HepG2 (cell line): ENCODE data around the gene ROM1. TPM values are rescaled to one million over a fixed set of nuclear protein-coding genes. Genes with fewer than 3 reads are reported as not detected.

ENCODE experiments used
- ATAC-seq: fragments of 200-7000 bp; cut with Tn5 transposase; 3 replicates; pipeline ENCODE4 v1.9.1; 2020; ENCODE audit warnings: mild to moderate bottlenecking, moderate library complexity
- Bru-seq: library from RNA; stranded (reverse); fragments of 400-500 nt; gene quantifications from one replicate; lab custom pipeline; 2021; lab: Mats Ljungman, UMichigan
- BruChase-seq, 2 experiments: library from RNA; stranded (reverse); fragments of 400-500 nt; gene quantifications; one replicate each; lab custom pipeline; 2021; lab: Mats Ljungman, UMichigan
- BruUV-seq: library from RNA; stranded (reverse); fragments of 400-500 nt; replicated peaks from 2 replicates; lab custom pipeline; 2021; lab: Mats Ljungman, UMichigan
- CTCF ChIA-PET: fragments of 300-600 bp; formaldehyde crosslinking; extraction: SDS; loops from one replicate; lab custom pipeline; 2021; ENCODE audit warnings: low total read pairs, inconsistent platforms, low intra/inter-chr PET ratio; lab: Yijun Ruan, JAX
- POLR2A ChIA-PET: fragments of 350-600 bp; sonication (Branson Sonifier 250); formaldehyde crosslinking; loops from one replicate; lab custom pipeline; 2020; ENCODE audit warnings: antibody characterized with exemption, inconsistent platforms; lab: Yijun Ruan, JAX
- DNase-seq: peaks from one replicate; pipeline ENCODE4 v3.0.0-alpha.2; 2015; ENCODE audit warnings: low spot score
- FAIRE-seq: peaks from 3 replicates; lab custom pipeline; 2011; peaks lifted over from hg19 to GRCh38; lab: Jason Lieb, UNC
- H2AFZ ChIP-seq: one replicate; pipeline ENCODE4 v1.6.1; 2011; ENCODE audit warnings: low read length, inconsistent platforms
- H3K27ac ChIP-seq: fragments of 300-600 bp; 3 replicates; pipeline ENCODE4 v1.8.0; 2011; ENCODE audit warnings: mixed run types, mild to moderate bottlenecking, mixed read lengths, low read length, inconsistent platforms; ENCODE audit not compliant: insufficient read depth; ENCODE audit errors: extremely low read length
- H3K27me3 ChIP-seq, 2 experiments: fragments of 200-600 bp in 1 of 2; 2 replicates in 1 of 2; 3 replicates in 1 of 2; pipeline versions ENCODE4 v1.6.0 to v1.8.0; 2011; ENCODE audit warnings: low read length in 2 of 2, mild to moderate bottlenecking in 2 of 2, moderate library complexity in 2 of 2, inconsistent platforms in 1 of 2; ENCODE audit not compliant: insufficient read depth in 2 of 2, control insufficient read depth in 1 of 2
- H3K36me3 ChIP-seq, 2 experiments: fragments of 200-600 bp in 1 of 2; replicated peaks in 1 of 2; 2 replicates in 1 of 2; 3 replicates in 1 of 2; pipeline versions ENCODE4 v1.5.1 to v1.8.0; 2011; ENCODE audit warnings: low read length in 2 of 2, inconsistent platforms in 1 of 2; ENCODE audit not compliant: insufficient read depth in 2 of 2, control insufficient read depth in 1 of 2
- H3K4me1 ChIP-seq: 2 replicates; pipeline ENCODE4 v1.5.1; 2012; ENCODE audit warnings: low read length, inconsistent platforms; ENCODE audit not compliant: insufficient read depth
- H3K4me2 ChIP-seq: 2 replicates; pipeline ENCODE4 v1.6.0; 2011; ENCODE audit warnings: low read depth, low read length, inconsistent platforms
- H3K4me3 ChIP-seq, 3 experiments: fragments of 200-600 bp in 1 of 3; sonication (generic), shearing (Covaris generic) in 1 of 3; replicated peaks in 1 of 3; 2 replicates each; pipeline ENCODE4 v1.5.1; 2011 to 2016; ENCODE audit warnings: low read length in 3 of 3, inconsistent platforms in 2 of 3, low read depth in 2 of 3, mild to moderate bottlenecking in 2 of 3, control low read depth in 1 of 3, mixed read lengths in 1 of 3; ENCODE audit not compliant: insufficient read depth in 1 of 3
- H3K79me2 ChIP-seq: one replicate; pipeline ENCODE4 v1.6.1; 2011; ENCODE audit warnings: low read length, inconsistent platforms; ENCODE audit not compliant: insufficient read depth
- H3K9ac ChIP-seq: 2 replicates; pipeline ENCODE4 v1.6.0; 2011; ENCODE audit warnings: mild to moderate bottlenecking, low read depth, low read length, inconsistent platforms; ENCODE audit not compliant: insufficient read depth
- H3K9me3 ChIP-seq: 2 replicates; pipeline ENCODE4 v1.5.1; 2012; ENCODE audit warnings: mild to moderate bottlenecking, low read length
- H4K20me1 ChIP-seq: 2 replicates; pipeline ENCODE4 v1.6.0; 2011; ENCODE audit warnings: inconsistent platforms, mild to moderate bottlenecking, low read length, moderate library complexity; ENCODE audit not compliant: insufficient read depth
- FOXK1 ChIP-seq: sonication (generic); formaldehyde crosslinking; IDR thresholded peaks from 2 replicates; pipeline ENCODE4 v1.4.0; 2020; ENCODE audit warnings: low read depth, missing genetic modification reagents, borderline replicate concordance
- FOXO1 ChIP-seq: sonication (generic); formaldehyde crosslinking; IDR thresholded peaks from 2 replicates; pipeline ENCODE4 v1.4.0; 2020; ENCODE audit warnings: missing genetic modification reagents
- MTF2 ChIP-seq: sonication (generic); formaldehyde crosslinking; IDR thresholded peaks from 2 replicates; pipeline ENCODE4 v1.5.0; 2020; ENCODE audit warnings: missing genetic modification reagents, borderline replicate concordance
- NFKBIZ ChIP-seq: IDR thresholded peaks from 2 replicates; pipeline ENCODE4 v1.6.1; 2018; ENCODE audit warnings: missing genetic modification reagents, missing compliant biosample characterization
- SAP130 ChIP-seq: IDR thresholded peaks from 2 replicates; pipeline ENCODE4 v1.6.1; 2016; ENCODE audit warnings: low read depth
- SNRNP70 ChIP-seq: fragments of 200-400 bp; formaldehyde crosslinking; IDR thresholded peaks from 2 replicates; pipeline ENCODE4 v1.6.1; 2017; ENCODE audit warnings: mild to moderate bottlenecking, low read depth, low read length, moderate library complexity
- ZC3H13 ChIP-seq: sonication (generic); formaldehyde crosslinking; IDR thresholded peaks from 2 replicates; pipeline ENCODE4 v1.8.1; 2023; ENCODE audit warnings: mild to moderate bottlenecking, missing genetic modification reagents, moderate library complexity
- ZFP82 ChIP-seq: sonication (generic); formaldehyde crosslinking; IDR thresholded peaks from 2 replicates; pipeline ENCODE4 v1.5.1; 2020; ENCODE audit warnings: mild to moderate bottlenecking, missing genetic modification reagents, borderline replicate concordance
- ZMYM3 ChIP-seq: sonication (generic); formaldehyde crosslinking; IDR thresholded peaks from 2 replicates; pipeline ENCODE4 v1.5.1; 2020; ENCODE audit warnings: mild to moderate bottlenecking, missing genetic modification reagents
- ZNF343 ChIP-seq: sonication (generic); formaldehyde crosslinking; IDR thresholded peaks from 2 replicates; pipeline ENCODE4 v1.4.0; 2020; ENCODE audit warnings: mild to moderate bottlenecking, missing genetic modification reagents
- ZNF510 ChIP-seq: sonication (generic); formaldehyde crosslinking; IDR thresholded peaks from 2 replicates; pipeline ENCODE4 v1.4.0; 2020; ENCODE audit warnings: low read depth, mild to moderate bottlenecking, missing genetic modification reagents
- ZNF775 ChIP-seq: sonication (generic); formaldehyde crosslinking; IDR thresholded peaks from 2 replicates; pipeline ENCODE4 v1.4.0; 2020; ENCODE audit warnings: missing genetic modification reagents, mild to moderate bottlenecking, moderate library complexity, borderline replicate concordance
- WGBS: methylation state at CpG from one replicate; pipeline ENCODE4 v1.1.6; 2017; ENCODE audit warnings: low lambda C conversion rate; 5-methylcytosine and 5-hydroxymethylcytosine counted together
- in situ Hi-C: cut with HindIII; loops from 2 replicates; pipeline ENCODE4 v1.10.0; 2017; ENCODE audit warnings: low pct_unique_long_range_greater_than_20kb; ENCODE audit not compliant: extremely low pct_ligation_motif_present
- intact Hi-C: fragments of 100-400 bp; cut with micrococcal nuclease; formaldehyde crosslinking; loops from one replicate; pipeline ENCODE4 v1.10.0; 2022; ENCODE audit not compliant: unreplicated experiment
- long read RNA-seq, 2 experiments: library from RNA in 1 of 2; library from polyadenylated mRNA in 1 of 2; stranded (forward) in 1 of 2; unstranded in 1 of 2; transcript quantifications; one replicate each; pipeline ENCODE4 v2.0.0, GENCODE V29; 2019 to 2022
- polyA minus RNA-seq, 3 experiments: library from RNA; depleted of rRNA, polyadenylated mRNA; stranded (reverse); fragments of >200 nt; gene quantifications; 2 replicates each; pipeline ENCODE4 v1.2.3, GENCODE V29; 2011; ENCODE audit warnings: low replicate concordance in 1 of 3
- polyA plus RNA-seq, 8 experiments: library from polyadenylated mRNA; depleted of rRNA in 3 of 8; stranded (reverse) in 7 of 8; unstranded in 1 of 8; fragments of >200 nt; fragmentation: Illumina TruSeq in 4 of 8; extraction: Trizol in 4 of 8; gene quantifications; 2 replicates each; pipeline versions ENCODE4 v1.2.1 to v1.2.3, GENCODE V29; 2011 to 2016; ENCODE audit warnings: low read depth in 4 of 8, missing spikeins in 1 of 8, mixed read lengths in 1 of 8; ENCODE audit not compliant: insufficient read depth in 1 of 8
- total RNA-seq, 5 experiments: library from RNA; depleted of rRNA; stranded (reverse); fragments of >200 nt; fragmentation: Illumina TruSeq; extraction: Trizol; gene quantifications; 2 replicates each; pipeline ENCODE4 v1.2.3, GENCODE V29; 2016; ENCODE audit warnings: low read depth in 1 of 5
- TF ChIP-seq, protein P1 (sequence below): sonication (generic); formaldehyde crosslinking; IDR thresholded peaks from 2 replicates; pipeline ENCODE4 v1.4.0; 2020; ENCODE audit warnings: missing genetic modification reagents, borderline replicate concordance

ROM1 gene, protein sequence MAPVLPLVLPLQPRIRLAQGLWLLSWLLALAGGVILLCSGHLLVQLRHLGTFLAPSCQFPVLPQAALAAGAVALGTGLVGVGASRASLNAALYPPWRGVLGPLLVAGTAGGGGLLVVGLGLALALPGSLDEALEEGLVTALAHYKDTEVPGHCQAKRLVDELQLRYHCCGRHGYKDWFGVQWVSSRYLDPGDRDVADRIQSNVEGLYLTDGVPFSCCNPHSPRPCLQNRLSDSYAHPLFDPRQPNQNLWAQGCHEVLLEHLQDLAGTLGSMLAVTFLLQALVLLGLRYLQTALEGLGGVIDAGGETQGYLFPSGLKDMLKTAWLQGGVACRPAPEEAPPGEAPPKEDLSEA
- total RNA-seq (2016; rRNA removed; fragmentation: Illumina TruSeq; extraction: Trizol) = 1.8 and 2.4 TPM in 2 replicates
- 2.8 and 4.2 TPM in 2 replicates for total RNA-seq (2016; cell fraction: cytosol; rRNA removed; fragmentation: Illumina TruSeq; extraction: Trizol; ENCODE audit: low read depth)
- 2.9 and 3.2 TPM in 2 replicates for total RNA-seq (2016; cell fraction: insoluble cytoplasmic fraction; rRNA removed; fragmentation: Illumina TruSeq; extraction: Trizol)
- total RNA-seq (2016; cell fraction: membrane; rRNA removed; fragmentation: Illumina TruSeq; extraction: Trizol) = 2.5 and 3.7 TPM in 2 replicates
- total RNA-seq (2016; cell fraction: nucleus; rRNA removed; fragmentation: Illumina TruSeq; extraction: Trizol) = 1.0 and 2.0 TPM in 2 replicates
- polyA plus RNA-seq (2011; rRNA removed) = 1.2 and 1.6 TPM in 2 replicates
- 1.3 and 1.4 TPM in 2 replicates for polyA plus RNA-seq (2011; cell fraction: cytosol; rRNA removed)
- polyA plus RNA-seq (2011; cell fraction: nucleus; rRNA removed) = 1.5 and 1.6 TPM in 2 replicates
- polyA plus RNA-seq (2012) = 1.0 and 1.8 TPM in 2 replicates
- 3.0 and 3.4 TPM in 2 replicates for polyA plus RNA-seq (2016; cell fraction: cytosol; fragmentation: Illumina TruSeq; extraction: Trizol; ENCODE audit: low read depth)
- 1.7 and 1.9 TPM in 2 replicates for polyA plus RNA-seq (2016; cell fraction: insoluble cytoplasmic fraction; fragmentation: Illumina TruSeq; extraction: Trizol; ENCODE audit: low read depth)
- 4.9 and 5.0 TPM in 2 replicates for polyA plus RNA-seq (2016; cell fraction: membrane; fragmentation: Illumina TruSeq; extraction: Trizol; ENCODE audit: low read depth)
- 1.8 and 3.1 TPM in 2 replicates for polyA plus RNA-seq (2016; cell fraction: nucleus; fragmentation: Illumina TruSeq; extraction: Trizol; ENCODE audit: insufficient read depth, low read depth)
- polyA minus RNA-seq (2011; rRNA and poly(A)+ RNA removed; ENCODE audit: low replicate concordance) = 0.92 and 3.5 TPM in 2 replicates
- polyA minus RNA-seq (2011; cell fraction: cytosol; rRNA and poly(A)+ RNA removed) = not detected in 2 replicates
- polyA minus RNA-seq (2011; cell fraction: nucleus; rRNA and poly(A)+ RNA removed) = 0.39 TPM in 1 of 2 replicates, not detected in the other
- percentile 26 among the genes with signal in this experiment for Bru-seq, nascent RNA
- percentile 31 among the genes with signal in this experiment for BruChase-seq, experiment 1, labeled RNA remaining after a 6-hour chase
- percentile 20 among the genes with signal in this experiment for BruChase-seq, experiment 2, labeled RNA remaining after a 2-hour chase
- long read RNA-seq, experiment 1, partial matches to known transcripts = 0 of 2 reads
- long read RNA-seq, experiment 1, other reads (novel, unspliced or antisense) = 1 of 2 reads
- long read RNA-seq, experiment 2, partial matches to known transcripts = 0 of 4 reads
- long read RNA-seq, experiment 2, other reads (novel, unspliced or antisense) = 1 of 4 reads

DNA sequence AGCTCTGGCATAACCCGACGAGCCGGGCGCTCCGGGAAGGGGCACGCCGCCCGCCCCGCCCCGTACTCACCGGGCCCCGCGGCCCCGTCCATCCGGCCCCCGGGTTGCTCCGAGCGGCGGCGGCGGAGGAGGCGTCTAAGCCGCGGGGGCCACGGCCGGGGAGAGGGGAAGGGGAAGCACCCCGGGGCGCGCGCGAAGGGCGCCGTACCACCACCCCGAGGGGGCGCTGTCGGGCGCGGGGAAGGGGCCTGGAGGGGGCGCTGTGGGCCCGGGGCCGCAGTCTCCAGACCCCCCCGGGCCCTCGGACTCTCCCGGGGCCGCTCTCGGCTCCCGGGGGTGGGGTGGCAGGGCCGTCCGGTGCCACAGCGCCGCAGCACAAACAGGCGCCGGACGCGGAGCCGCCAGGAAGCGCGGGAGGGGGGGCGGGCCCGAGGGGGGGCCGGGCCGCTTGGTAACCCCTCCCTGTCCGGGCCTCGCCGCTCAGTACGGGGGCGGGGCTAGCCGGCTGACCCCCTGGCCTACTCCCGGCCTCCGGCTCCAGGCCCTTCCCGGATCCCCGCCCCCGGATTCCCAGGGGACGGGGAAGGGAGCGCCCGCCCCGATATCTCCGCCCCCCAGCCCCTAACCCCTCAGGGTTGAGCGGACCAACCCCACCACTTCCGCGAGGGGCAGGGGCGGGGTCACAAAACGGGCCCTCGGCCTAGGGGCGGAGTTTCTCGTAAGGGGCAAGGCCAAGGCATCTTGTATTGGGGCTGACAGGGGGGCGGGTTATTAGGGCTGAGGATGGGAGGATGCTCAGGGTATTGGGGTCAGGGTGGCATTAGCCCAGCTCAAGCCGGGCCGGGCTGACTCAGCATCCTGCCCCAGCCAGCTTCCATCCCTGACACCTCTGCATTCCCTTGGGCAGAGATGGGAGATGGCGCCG, at the start of gene ROM1, which contains the start of gene EML3:
Gene ROM1, plus strand, starts transcription at position 892 of the 925 bp plus-strand sequence. Its CDS starts 25 bp downstream, at position 917.
Gene EML3, minus strand, starts transcription at position 410 of the 925 bp plus-strand sequence. Its CDS starts 318 bp downstream, at position 92.
- Histone ChIP-seq H3K27ac (peak within 1 kb of the TSS; percentile 64), H3K4me2 (peak within 1 kb of the TSS; percentile 96), H3K79me2 (peaks cover 2% of the 10 kb centered on the region), H3K4me1 (peaks cover 50% of the 10 kb centered on the region), H3K36me3 (no peaks in the 10 kb centered on the region), H3K27me3 (no peaks in the 10 kb centered on the region; a peak in 1 of 5 replicates), H3K4me3 (peak within 1 kb of the TSS; percentile 77 to 93 (median 77)), H2AFZ (peak within 1 kb of the TSS; percentile 76), H3K9me3 (no peaks in the 10 kb centered on the region), H4K20me1 (no peaks in the 10 kb centered on the region), H3K9ac (peak within 1 kb of the TSS; percentile 80)
- DNase-seq (peak; percentile 70), FAIRE-seq (no peak), ATAC-seq (peak; percentile 74)
- intact Hi-C loops (loop anchor here (5.0 kb wide), 1 partner anchor 40 kb away; the partner anchor contains the start of gene INTS5), in situ Hi-C loops (no loop called here)
- WGBS = 13% methylated on average over 9 of the region's 91 CpGs
- POLR2A ChIA-PET = interaction anchor here (1.2 to 4.0 kb wide), 9 partner anchors 9 to 141 kb away, joined by 3 to 39 read pairs (median 12); partner anchors contain the start of genes B3GAT3, C11orf98, CSKMT and EEF1G
- CTCF ChIA-PET = interaction anchor here (0.6 to 2.3 kb wide), 4 partner anchors 9 to 82 kb away, joined by 3 to 14 read pairs (median 5); partner anchors contain the start of genes B3GAT3 and TUT1
- BruUV-seq = no TSS peak
- TF ChIP-seq NFKBIZ (CRISPR knock-in tag) = no peak
- no peak for TF ChIP-seq SNRNP70
- TF ChIP-seq ZNF343 (CRISPR knock-in tag) = no peak
- TF ChIP-seq ZMYM3 (CRISPR knock-in tag) = no peak
- TF ChIP-seq ZFP82 (CRISPR knock-in tag) = 0 out of 2 replicates have a peak, but pooled peaks have one; percentile 36
- TF ChIP-seq ZC3H13 (CRISPR knock-in tag) = peak; percentile 54; the same call in 1 of the 2 replicates
- no peak for TF ChIP-seq ZNF775
- no peak for TF ChIP-seq FOXO1 (CRISPR knock-in tag)
- TF ChIP-seq ZNF510 (CRISPR knock-in tag) = no peak
- TF ChIP-seq, protein P1, sequence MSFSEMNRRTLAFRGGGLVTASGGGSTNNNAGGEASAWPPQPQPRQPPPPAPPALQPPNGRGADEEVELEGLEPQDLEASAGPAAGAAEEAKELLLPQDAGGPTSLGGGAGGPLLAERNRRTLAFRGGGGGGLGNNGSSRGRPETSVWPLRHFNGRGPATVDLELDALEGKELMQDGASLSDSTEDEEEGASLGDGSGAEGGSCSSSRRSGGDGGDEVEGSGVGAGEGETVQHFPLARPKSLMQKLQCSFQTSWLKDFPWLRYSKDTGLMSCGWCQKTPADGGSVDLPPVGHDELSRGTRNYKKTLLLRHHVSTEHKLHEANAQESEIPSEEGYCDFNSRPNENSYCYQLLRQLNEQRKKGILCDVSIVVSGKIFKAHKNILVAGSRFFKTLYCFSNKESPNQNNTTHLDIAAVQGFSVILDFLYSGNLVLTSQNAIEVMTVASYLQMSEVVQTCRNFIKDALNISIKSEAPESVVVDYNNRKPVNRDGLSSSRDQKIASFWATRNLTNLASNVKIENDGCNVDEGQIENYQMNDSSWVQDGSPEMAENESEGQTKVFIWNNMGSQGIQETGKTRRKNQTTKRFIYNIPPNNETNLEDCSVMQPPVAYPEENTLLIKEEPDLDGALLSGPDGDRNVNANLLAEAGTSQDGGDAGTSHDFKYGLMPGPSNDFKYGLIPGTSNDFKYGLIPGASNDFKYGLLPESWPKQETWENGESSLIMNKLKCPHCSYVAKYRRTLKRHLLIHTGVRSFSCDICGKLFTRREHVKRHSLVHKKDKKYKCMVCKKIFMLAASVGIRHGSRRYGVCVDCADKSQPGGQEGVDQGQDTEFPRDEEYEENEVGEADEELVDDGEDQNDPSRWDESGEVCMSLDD (CRISPR knock-in tag) = no peak
- no peak for TF ChIP-seq MTF2
- peak; percentile 47 for TF ChIP-seq SAP130 (CRISPR knock-in tag)
- no peak for TF ChIP-seq FOXK1 (CRISPR knock-in tag)
